Measurements from ENCODE around the gene SORCS3.

DNA sequence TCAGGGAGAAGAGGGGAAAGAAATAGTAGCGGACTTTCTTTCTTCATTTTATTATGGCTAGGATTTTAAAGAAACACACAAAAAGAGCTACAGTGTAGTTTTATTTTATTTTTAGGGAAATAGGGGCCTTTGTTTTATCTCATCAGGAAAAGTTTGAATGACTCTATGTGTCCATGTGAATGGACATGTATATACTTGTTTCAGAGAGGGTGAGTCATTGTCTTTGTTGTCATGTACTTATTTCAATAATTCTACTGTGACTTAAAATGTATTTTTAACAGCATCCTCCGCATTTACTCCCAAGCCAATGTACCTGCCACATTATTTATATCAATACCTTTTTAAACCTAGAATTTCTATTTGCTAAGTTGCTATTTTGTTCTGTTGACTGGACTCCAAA, 569.5 kb downstream of the SORCS3 start:
- TF ChIP-seq, protein P1, sequence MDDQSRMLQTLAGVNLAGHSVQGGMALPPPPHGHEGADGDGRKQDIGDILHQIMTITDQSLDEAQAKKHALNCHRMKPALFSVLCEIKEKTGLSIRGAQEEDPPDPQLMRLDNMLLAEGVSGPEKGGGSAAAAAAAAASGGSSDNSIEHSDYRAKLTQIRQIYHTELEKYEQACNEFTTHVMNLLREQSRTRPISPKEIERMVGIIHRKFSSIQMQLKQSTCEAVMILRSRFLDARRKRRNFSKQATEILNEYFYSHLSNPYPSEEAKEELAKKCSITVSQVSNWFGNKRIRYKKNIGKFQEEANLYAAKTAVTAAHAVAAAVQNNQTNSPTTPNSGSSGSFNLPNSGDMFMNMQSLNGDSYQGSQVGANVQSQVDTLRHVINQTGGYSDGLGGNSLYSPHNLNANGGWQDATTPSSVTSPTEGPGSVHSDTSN (IDR thresholded peaks at IDR 0.05; ENCODE audit: insufficient replicate concordance, low read depth, low read length) = no peak
- TF ChIP-seq TAF1 (IDR thresholded peaks at IDR 0.05; ENCODE audit: borderline replicate concordance, low read depth, low read length) (no peak), SUZ12 (IDR thresholded peaks at IDR 0.05; ENCODE audit: unreplicated experiment) (no peak), CHD2 (IDR thresholded peaks at IDR 0.05; ENCODE audit: borderline replicate concordance, low read depth, low read length) (no peak), SIN3A (IDR thresholded peaks at IDR 0.05; ENCODE audit: low read depth, low read length) (no peak), RAD21 (IDR thresholded peaks at IDR 0.05; ENCODE audit: insufficient read depth, low read depth, low read length) (no peak), POLR2AphosphoS5 (IDR thresholded peaks at IDR 0.05; ENCODE audit: low read length) (no peak), EZH2 (IDR thresholded peaks at IDR 0.05; ENCODE audit: borderline replicate concordance, control insufficient read depth, low read depth, low read length) (no peak), DPF2 (IDR thresholded peaks at IDR 0.05) (no peak)
- TF ChIP-seq, protein P2, sequence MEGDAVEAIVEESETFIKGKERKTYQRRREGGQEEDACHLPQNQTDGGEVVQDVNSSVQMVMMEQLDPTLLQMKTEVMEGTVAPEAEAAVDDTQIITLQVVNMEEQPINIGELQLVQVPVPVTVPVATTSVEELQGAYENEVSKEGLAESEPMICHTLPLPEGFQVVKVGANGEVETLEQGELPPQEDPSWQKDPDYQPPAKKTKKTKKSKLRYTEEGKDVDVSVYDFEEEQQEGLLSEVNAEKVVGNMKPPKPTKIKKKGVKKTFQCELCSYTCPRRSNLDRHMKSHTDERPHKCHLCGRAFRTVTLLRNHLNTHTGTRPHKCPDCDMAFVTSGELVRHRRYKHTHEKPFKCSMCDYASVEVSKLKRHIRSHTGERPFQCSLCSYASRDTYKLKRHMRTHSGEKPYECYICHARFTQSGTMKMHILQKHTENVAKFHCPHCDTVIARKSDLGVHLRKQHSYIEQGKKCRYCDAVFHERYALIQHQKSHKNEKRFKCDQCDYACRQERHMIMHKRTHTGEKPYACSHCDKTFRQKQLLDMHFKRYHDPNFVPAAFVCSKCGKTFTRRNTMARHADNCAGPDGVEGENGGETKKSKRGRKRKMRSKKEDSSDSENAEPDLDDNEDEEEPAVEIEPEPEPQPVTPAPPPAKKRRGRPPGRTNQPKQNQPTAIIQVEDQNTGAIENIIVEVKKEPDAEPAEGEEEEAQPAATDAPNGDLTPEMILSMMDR (IDR thresholded peaks at IDR 0.05 in 2 of 3, conservative IDR thresholded peaks at IDR 0.05 in 1 of 3; ENCODE audit: control insufficient read depth in 2 of 3, extremely low read depth in 1 of 3, insufficient read depth in 1 of 3, low read depth in 3 of 3, low read length in 3 of 3) = no peak
- TF ChIP-seq, protein P3, sequence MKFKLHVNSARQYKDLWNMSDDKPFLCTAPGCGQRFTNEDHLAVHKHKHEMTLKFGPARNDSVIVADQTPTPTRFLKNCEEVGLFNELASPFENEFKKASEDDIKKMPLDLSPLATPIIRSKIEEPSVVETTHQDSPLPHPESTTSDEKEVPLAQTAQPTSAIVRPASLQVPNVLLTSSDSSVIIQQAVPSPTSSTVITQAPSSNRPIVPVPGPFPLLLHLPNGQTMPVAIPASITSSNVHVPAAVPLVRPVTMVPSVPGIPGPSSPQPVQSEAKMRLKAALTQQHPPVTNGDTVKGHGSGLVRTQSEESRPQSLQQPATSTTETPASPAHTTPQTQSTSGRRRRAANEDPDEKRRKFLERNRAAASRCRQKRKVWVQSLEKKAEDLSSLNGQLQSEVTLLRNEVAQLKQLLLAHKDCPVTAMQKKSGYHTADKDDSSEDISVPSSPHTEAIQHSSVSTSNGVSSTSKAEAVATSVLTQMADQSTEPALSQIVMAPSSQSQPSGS (IDR thresholded peaks at IDR 0.05; ENCODE audit: low read length) = no peak
- TF ChIP-seq, protein P4, sequence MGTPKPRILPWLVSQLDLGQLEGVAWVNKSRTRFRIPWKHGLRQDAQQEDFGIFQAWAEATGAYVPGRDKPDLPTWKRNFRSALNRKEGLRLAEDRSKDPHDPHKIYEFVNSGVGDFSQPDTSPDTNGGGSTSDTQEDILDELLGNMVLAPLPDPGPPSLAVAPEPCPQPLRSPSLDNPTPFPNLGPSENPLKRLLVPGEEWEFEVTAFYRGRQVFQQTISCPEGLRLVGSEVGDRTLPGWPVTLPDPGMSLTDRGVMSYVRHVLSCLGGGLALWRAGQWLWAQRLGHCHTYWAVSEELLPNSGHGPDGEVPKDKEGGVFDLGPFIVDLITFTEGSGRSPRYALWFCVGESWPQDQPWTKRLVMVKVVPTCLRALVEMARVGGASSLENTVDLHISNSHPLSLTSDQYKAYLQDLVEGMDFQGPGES (IDR thresholded peaks at IDR 0.05) = no peak
- TF ChIP-seq, protein P5, sequence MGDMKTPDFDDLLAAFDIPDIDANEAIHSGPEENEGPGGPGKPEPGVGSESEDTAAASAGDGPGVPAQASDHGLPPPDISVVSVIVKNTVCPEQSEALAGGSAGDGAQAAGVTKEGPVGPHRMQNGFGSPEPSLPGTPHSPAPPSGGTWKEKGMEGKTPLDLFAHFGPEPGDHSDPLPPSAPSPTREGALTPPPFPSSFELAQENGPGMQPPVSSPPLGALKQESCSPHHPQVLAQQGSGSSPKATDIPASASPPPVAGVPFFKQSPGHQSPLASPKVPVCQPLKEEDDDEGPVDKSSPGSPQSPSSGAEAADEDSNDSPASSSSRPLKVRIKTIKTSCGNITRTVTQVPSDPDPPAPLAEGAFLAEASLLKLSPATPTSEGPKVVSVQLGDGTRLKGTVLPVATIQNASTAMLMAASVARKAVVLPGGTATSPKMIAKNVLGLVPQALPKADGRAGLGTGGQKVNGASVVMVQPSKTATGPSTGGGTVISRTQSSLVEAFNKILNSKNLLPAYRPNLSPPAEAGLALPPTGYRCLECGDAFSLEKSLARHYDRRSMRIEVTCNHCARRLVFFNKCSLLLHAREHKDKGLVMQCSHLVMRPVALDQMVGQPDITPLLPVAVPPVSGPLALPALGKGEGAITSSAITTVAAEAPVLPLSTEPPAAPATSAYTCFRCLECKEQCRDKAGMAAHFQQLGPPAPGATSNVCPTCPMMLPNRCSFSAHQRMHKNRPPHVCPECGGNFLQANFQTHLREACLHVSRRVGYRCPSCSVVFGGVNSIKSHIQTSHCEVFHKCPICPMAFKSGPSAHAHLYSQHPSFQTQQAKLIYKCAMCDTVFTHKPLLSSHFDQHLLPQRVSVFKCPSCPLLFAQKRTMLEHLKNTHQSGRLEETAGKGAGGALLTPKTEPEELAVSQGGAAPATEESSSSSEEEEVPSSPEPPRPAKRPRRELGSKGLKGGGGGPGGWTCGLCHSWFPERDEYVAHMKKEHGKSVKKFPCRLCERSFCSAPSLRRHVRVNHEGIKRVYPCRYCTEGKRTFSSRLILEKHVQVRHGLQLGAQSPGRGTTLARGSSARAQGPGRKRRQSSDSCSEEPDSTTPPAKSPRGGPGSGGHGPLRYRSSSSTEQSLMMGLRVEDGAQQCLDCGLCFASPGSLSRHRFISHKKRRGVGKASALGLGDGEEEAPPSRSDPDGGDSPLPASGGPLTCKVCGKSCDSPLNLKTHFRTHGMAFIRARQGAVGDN (IDR thresholded peaks at IDR 0.05) = no peak
- TF ChIP-seq, protein P6, sequence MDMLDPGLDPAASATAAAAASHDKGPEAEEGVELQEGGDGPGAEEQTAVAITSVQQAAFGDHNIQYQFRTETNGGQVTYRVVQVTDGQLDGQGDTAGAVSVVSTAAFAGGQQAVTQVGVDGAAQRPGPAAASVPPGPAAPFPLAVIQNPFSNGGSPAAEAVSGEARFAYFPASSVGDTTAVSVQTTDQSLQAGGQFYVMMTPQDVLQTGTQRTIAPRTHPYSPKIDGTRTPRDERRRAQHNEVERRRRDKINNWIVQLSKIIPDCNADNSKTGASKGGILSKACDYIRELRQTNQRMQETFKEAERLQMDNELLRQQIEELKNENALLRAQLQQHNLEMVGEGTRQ (IDR thresholded peaks at IDR 0.05; ENCODE audit: borderline replicate concordance, low read depth, low read length) = no peak

Data from GM12878 (cell line).